Neural progenitor cell (in vitro differentiated cells): ENCODE data around the gene PCK2. TPM values are rescaled to one million over a fixed set of nuclear protein-coding genes. Genes with fewer than 3 reads are reported as not detected.

Source experiments
- DNase-seq: peaks from one replicate; pipeline ENCODE4 v3.0.0-alpha.2; 2016; ENCODE audit warnings: low spot score
- H2AFZ ChIP-seq: fragments of 200-600 bp; sonication (generic); replicated peaks from 2 replicates; pipeline ENCODE4 v1.6.1; 2016; ENCODE audit warnings: antibody characterized with exemption
- H3F3A ChIP-seq: fragments of 200-600 bp; sonication (generic); 2 replicates; pipeline ENCODE4 v1.6.1; 2016; ENCODE audit warnings: antibody characterized with exemption, low read depth
- H3K27ac ChIP-seq: fragments of 200-600 bp; sonication (generic); 2 replicates; pipeline ENCODE4 v1.5.1; 2016; ENCODE audit warnings: mild to moderate bottlenecking
- H3K27me3 ChIP-seq: fragments of 200-600 bp; sonication (generic); 2 replicates; pipeline ENCODE4 v1.6.1; 2016; ENCODE audit warnings: mild to moderate bottlenecking, moderate library complexity
- H3K36me3 ChIP-seq: fragments of 200-600 bp; sonication (generic); 2 replicates; pipeline ENCODE4 v1.5.1; 2016
- H3K4me1 ChIP-seq: fragments of 200-600 bp; sonication (generic); 2 replicates; pipeline ENCODE4 v1.6.1; 2016; ENCODE audit warnings: mixed run types
- H3K4me2 ChIP-seq: fragments of 200-600 bp; sonication (generic); 2 replicates; pipeline ENCODE4 v1.6.1; 2016
- H3K4me3 ChIP-seq: fragments of 200-600 bp; sonication (generic); 2 replicates; pipeline ENCODE4 v1.5.1; 2016
- H3K79me2 ChIP-seq: fragments of 200-600 bp; sonication (generic); 2 replicates; pipeline ENCODE4 v1.6.1; 2016; ENCODE audit warnings: low read depth
- H3K9ac ChIP-seq: fragments of 200-600 bp; sonication (generic); 2 replicates; pipeline ENCODE4 v1.6.1; 2016
- H3K9me3 ChIP-seq: fragments of 200-600 bp; sonication (generic); 2 replicates; pipeline ENCODE4 v1.5.1; 2016; ENCODE audit warnings: low read depth
- H4K20me1 ChIP-seq: fragments of 200-600 bp; sonication (generic); 2 replicates; pipeline ENCODE4 v1.6.1; 2016; ENCODE audit warnings: low read depth
- H3K27ac Mint-ChIP-seq: 3 replicates; pipeline ENCODE4 v1.8.0; 2021; ENCODE audit warnings: mixed read lengths
- H3K27me3 Mint-ChIP-seq: 2 replicates; pipeline ENCODE4 v1.8.0; 2022; ENCODE audit warnings: low read depth, mild to moderate bottlenecking, inconsistent platforms, moderate library complexity, mixed read lengths; ENCODE audit not compliant: insufficient read depth
- H3K36me3 Mint-ChIP-seq: 3 replicates; pipeline ENCODE4 v1.8.0; 2021; ENCODE audit warnings: mixed read lengths
- H3K4me1 Mint-ChIP-seq: 3 replicates; pipeline ENCODE4 v1.8.0; 2021; ENCODE audit warnings: mixed read lengths
- H3K4me3 Mint-ChIP-seq: 3 replicates; pipeline ENCODE4 v1.8.0; 2021; ENCODE audit warnings: mild to moderate bottlenecking, moderate library complexity, mixed read lengths
- H3K9me3 Mint-ChIP-seq: 3 replicates; pipeline ENCODE4 v1.8.0; 2020; ENCODE audit warnings: mixed read lengths
- EZH2 ChIP-seq: fragments of 200-600 bp; sonication (generic); IDR thresholded peaks from 2 replicates; pipeline ENCODE4 v1.6.1; 2017; ENCODE audit warnings: antibody characterized with exemption, mild to moderate bottlenecking, moderate library complexity
- EZH2phosphoT487 ChIP-seq: fragments of 200-600 bp; sonication (generic); IDR thresholded peaks from 2 replicates; pipeline ENCODE4 v1.6.1; 2017; ENCODE audit warnings: antibody characterized with exemption
- total RNA-seq: library from RNA; depleted of rRNA; stranded (reverse); fragments of >200 nt; gene quantifications from 2 replicates; pipeline ENCODE4 v1.2.3, GENCODE V29; 2015; ENCODE audit warnings: low replicate concordance
- TF ChIP-seq, protein P1 (sequence below): fragments of 200-600 bp; sonication (generic); IDR thresholded peaks from 2 replicates; pipeline ENCODE4 v1.5.1; 2017; ENCODE audit warnings: antibody characterized with exemption, mild to moderate bottlenecking

Gene PCK2
- total RNA-seq, 1 donor from 2014 or later: 11.1 TPM

DNA sequence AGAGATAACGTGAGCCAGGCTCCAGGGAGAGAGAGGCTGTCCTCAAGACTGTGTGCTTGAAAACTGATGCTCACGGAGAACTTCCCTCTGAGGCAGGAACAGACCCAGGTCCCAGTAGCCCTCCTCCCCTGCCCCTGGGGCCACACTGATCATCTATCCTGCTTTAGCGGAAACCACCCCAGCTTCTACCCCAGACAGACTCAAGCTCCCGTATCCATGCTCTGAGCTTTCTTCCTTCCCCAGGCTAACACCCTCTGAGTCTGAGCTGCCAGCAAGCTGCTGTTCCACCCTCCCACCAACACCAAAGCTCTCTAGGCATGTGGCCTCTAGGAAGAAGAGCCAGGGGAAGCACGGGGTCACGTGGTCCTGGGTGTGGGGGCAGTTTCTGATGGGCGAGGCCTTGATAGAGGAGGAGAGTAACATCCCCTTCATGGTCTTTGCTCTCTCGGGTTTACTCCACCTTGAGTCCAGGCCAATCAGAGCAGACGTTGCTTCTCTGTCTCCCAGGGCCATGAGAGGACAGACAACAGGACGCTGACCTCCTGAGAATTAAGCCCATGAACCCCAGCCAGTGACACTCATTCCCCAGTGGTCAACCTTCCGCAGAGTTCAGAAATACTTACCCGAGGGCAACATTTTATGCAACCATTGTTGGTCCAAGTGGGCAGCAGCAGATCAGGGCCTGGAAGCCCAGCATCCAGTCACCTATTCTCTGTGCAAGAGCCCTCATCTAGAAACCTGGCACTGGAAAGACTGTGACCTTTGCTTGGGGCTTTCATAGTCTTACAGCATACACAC is 1.4 kb downstream of the PCK2 start:
- Histone ChIP-seq H3K27ac (no peak overlapping the region), H2AFZ (no peak overlapping the region)
- peak overlapping the region; percentile 74 for H3K27ac Mint-ChIP-seq

DNA sequence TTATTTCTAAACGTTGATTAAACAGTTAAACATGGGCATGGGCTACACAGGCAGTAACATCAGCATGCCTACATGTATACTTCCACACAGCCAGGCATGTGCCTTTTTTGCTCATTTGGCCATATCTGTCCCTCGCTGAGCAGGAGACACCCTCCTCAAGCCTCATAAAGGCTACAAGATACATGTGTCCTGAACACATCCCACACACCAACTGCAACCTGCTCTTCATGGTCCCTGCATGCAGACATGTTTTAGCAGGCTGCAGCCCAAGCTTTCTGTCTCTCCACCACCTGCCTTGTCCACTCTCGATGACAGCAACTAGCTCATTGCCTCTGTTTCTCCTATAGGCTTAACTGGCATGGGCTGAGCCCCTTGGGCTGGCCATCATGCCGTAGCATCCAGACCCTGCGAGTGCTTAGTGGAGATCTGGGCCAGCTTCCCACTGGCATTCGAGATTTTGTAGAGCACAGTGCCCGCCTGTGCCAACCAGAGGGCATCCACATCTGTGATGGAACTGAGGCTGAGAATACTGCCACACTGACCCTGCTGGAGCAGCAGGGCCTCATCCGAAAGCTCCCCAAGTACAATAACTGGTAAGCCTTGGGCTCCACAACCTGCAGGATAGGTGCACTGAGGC is 2.6 kb downstream of the PCK2 start:
- Histone ChIP-seq H3K27ac (no peak overlapping the region), H3K79me2 (no peaks in the 10 kb centered on the region), H3F3A (peaks cover 24% of the 10 kb centered on the region), H3K4me1 (peaks cover 10% of the 10 kb centered on the region), H3K4me3 (no peak overlapping the region), H3K27me3 (no peaks in the 10 kb centered on the region), H3K4me2 (no peak overlapping the region), H3K9ac (no peak overlapping the region), H3K36me3 (no peaks in the 10 kb centered on the region), H2AFZ (no peak overlapping the region), H4K20me1 (no peaks in the 10 kb centered on the region), H3K9me3 (no peaks in the 10 kb centered on the region)
- Mint-ChIP-seq H3K4me3 (peak overlapping the region; percentile 30), H3K9me3 (no peaks in the 10 kb centered on the region), H3K27ac (no peak overlapping the region), H3K4me1 (peaks cover 22% of the 10 kb centered on the region), H3K27me3 (peaks cover 10% of the 10 kb centered on the region), H3K36me3 (no peaks in the 10 kb centered on the region)
- no peak for TF ChIP-seq EZH2
- TF ChIP-seq, protein P1, sequence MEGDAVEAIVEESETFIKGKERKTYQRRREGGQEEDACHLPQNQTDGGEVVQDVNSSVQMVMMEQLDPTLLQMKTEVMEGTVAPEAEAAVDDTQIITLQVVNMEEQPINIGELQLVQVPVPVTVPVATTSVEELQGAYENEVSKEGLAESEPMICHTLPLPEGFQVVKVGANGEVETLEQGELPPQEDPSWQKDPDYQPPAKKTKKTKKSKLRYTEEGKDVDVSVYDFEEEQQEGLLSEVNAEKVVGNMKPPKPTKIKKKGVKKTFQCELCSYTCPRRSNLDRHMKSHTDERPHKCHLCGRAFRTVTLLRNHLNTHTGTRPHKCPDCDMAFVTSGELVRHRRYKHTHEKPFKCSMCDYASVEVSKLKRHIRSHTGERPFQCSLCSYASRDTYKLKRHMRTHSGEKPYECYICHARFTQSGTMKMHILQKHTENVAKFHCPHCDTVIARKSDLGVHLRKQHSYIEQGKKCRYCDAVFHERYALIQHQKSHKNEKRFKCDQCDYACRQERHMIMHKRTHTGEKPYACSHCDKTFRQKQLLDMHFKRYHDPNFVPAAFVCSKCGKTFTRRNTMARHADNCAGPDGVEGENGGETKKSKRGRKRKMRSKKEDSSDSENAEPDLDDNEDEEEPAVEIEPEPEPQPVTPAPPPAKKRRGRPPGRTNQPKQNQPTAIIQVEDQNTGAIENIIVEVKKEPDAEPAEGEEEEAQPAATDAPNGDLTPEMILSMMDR: no peak
- no peak for TF ChIP-seq EZH2phosphoT487
- no peak for DNase-seq

More for the DNA sequence above, 1.4 kb downstream of the PCK2 start:
- peaks cover 8% of the 10 kb centered on the region for H3K27me3 Mint-ChIP-seq
- H3K4me1 ChIP-seq: peaks cover 10% of the 10 kb centered on the region
- H3K9me3 ChIP-seq: no peaks in the 10 kb centered on the region
- no peak overlapping the region for H3K9ac ChIP-seq
- no peaks in the 10 kb centered on the region for H3K9me3 Mint-ChIP-seq
- no peaks in the 10 kb centered on the region for H4K20me1 ChIP-seq
- peaks cover 24% of the 10 kb centered on the region for H3F3A ChIP-seq
- peaks cover 25% of the 10 kb centered on the region for H3K4me1 Mint-ChIP-seq
- no peaks in the 10 kb centered on the region for H3K36me3 ChIP-seq
- TF ChIP-seq EZH2: no peak
- TF ChIP-seq, protein P1: no peak
- TF ChIP-seq EZH2phosphoT487: no peak
- peak; percentile 61 for DNase-seq
- H3K4me2 ChIP-seq: peak overlapping the region; percentile 94
- peak overlapping the region; percentile 81 for H3K4me3 ChIP-seq
- H3K79me2 ChIP-seq: no peaks in the 10 kb centered on the region
- H3K36me3 Mint-ChIP-seq: no peaks in the 10 kb centered on the region
- H3K4me3 Mint-ChIP-seq: peak overlapping the region; percentile 95
- H3K27me3 ChIP-seq: no peaks in the 10 kb centered on the region

DNA sequence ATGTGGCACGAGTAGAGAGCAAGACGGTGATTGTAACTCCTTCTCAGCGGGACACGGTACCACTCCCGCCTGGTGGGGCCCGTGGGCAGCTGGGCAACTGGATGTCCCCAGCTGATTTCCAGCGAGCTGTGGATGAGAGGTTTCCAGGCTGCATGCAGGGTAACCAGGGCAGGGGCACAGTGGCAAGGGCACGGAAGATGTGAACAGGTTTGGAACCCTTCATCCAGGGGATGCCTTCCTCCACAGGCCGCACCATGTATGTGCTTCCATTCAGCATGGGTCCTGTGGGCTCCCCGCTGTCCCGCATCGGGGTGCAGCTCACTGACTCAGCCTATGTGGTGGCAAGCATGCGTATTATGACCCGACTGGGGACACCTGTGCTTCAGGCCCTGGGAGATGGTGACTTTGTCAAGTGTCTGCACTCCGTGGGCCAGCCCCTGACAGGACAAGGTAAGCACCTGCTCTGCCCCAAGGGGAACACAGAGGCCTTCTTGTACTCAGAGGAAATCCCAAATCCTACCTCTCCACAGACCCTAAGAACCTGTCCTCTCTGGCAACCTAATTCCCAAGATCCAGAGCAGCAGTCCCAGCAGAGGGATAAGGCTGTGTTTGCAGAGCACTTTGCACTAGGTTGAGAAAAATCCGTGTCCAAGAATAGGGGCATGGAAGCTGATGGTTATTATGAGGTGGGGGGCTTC is 4.3 kb downstream of the PCK2 start:
- Mint-ChIP-seq H3K4me3 (no peak overlapping the region), H3K36me3 (no peaks in the 10 kb centered on the region), H3K4me1 (peaks cover 16% of the 10 kb centered on the region), H3K9me3 (no peaks in the 10 kb centered on the region), H3K27me3 (peaks cover 14% of the 10 kb centered on the region), H3K27ac (no peak overlapping the region)
- no peak overlapping the region for H3K4me2 ChIP-seq
- peaks cover 10% of the 10 kb centered on the region for H3K4me1 ChIP-seq
- H2AFZ ChIP-seq: no peak overlapping the region
- no peaks in the 10 kb centered on the region for H3K79me2 ChIP-seq
- no peak overlapping the region for H3K27ac ChIP-seq
- no peak overlapping the region for H3K9ac ChIP-seq
- peaks cover 17% of the 10 kb centered on the region for H3F3A ChIP-seq
- TF ChIP-seq, protein P1: no peak
- TF ChIP-seq EZH2: no peak
- TF ChIP-seq EZH2phosphoT487: no peak
- no peak overlapping the region for H3K4me3 ChIP-seq
- no peak for DNase-seq
- H3K27me3 ChIP-seq: no peaks in the 10 kb centered on the region
- no peaks in the 10 kb centered on the region for H3K36me3 ChIP-seq
- no peaks in the 10 kb centered on the region for H3K9me3 ChIP-seq
- no peaks in the 10 kb centered on the region for H4K20me1 ChIP-seq
